ENCODE results near the gene MAG. TPM values are rescaled to one million over a fixed set of nuclear protein-coding genes. Genes with fewer than 3 reads are reported as not detected.

Gene MAG
- total and polyA plus RNA-seq, 9 of the 15 experiments (the other 6 are each of a cell fraction or from before 2014, with no cell fraction given): 0.11 to 10.0 (median 1.6) TPM

GRCh38 chr19:35248310-35249145, 43.4 kb upstream of the MAG start, which contains the start of gene LSR (continued):
- no peak for TF ChIP-seq SRSF9 (IDR thresholded peaks at IDR 0.05; ENCODE audit: borderline replicate concordance, low read depth, low read length)
- no peak for TF ChIP-seq NFE2 (IDR thresholded peaks at IDR 0.05; ENCODE audit: low read depth)
- no peak for TF ChIP-seq ZNF133 (CRISPR knock-in tag; IDR thresholded peaks at IDR 0.05)
- peak; percentile 56; the same call in 1 of the 2 replicates for TF ChIP-seq ZNF263 (CRISPR knock-in tag; IDR thresholded peaks at IDR 0.05; ENCODE audit: borderline replicate concordance)
- no peak for TF ChIP-seq CBX1 (IDR thresholded peaks at IDR 0.05; ENCODE audit: low read depth)
- no peak for TF ChIP-seq NR1H2 (CRISPR knock-in tag; IDR thresholded peaks at IDR 0.05)
- no peak for TF ChIP-seq MCM3 (IDR thresholded peaks at IDR 0.05)
- TF ChIP-seq KLF16 (IDR thresholded peaks at IDR 0.05): no peak
- TF ChIP-seq ETS2 (tag; IDR thresholded peaks at IDR 0.05; ENCODE audit: borderline replicate concordance, poor library complexity, severe bottlenecking): no peak
- TF ChIP-seq NBN (IDR thresholded peaks at IDR 0.05; ENCODE audit: low read depth): peak; percentile 50
- TF ChIP-seq TBP (optimal IDR thresholded peaks at IDR 0.05; ENCODE audit: low read depth, low read length): peak; percentile 97
- TF ChIP-seq JUND (IDR thresholded peaks at IDR 0.05; ENCODE audit: borderline replicate concordance, low read depth, low read length): peak; percentile 94
- TF ChIP-seq JUND (tag; IDR thresholded peaks at IDR 0.05; ENCODE audit: borderline replicate concordance, low read depth, low read length): no peak; the same call in 2 of the 3 replicates
- no peak for TF ChIP-seq TARDBP (IDR thresholded peaks at IDR 0.05)
- no peak for TF ChIP-seq HCFC1 (IDR thresholded peaks at IDR 0.05; ENCODE audit: low read depth, low read length)
- no peak for TF ChIP-seq MITF (IDR thresholded peaks at IDR 0.05)
- TF ChIP-seq DPF2 (IDR thresholded peaks at IDR 0.05): peak; percentile 17; the same call in 1 of the 2 replicates
- no peak for TF ChIP-seq RBM15 (IDR thresholded peaks at IDR 0.05; ENCODE audit: insufficient read depth, low read length)
- no peak for TF ChIP-seq ZNF24 (IDR thresholded peaks at IDR 0.05)
- no peak for TF ChIP-seq BRD9 (IDR thresholded peaks at IDR 0.05; ENCODE audit: low read depth, partially characterized antibody)
- TF ChIP-seq ZBTB5 (IDR thresholded peaks at IDR 0.05): no peak
- no peak for TF ChIP-seq SLC30A9 (CRISPR knock-in tag; IDR thresholded peaks at IDR 0.05)
- no peak for TF ChIP-seq THRA (IDR thresholded peaks at IDR 0.05)
- TF ChIP-seq GABPA (tag; conservative IDR thresholded peaks at IDR 0.05; ENCODE audit: low read depth): peak; percentile 90

All from K562 (cell line).